ENCODE data around the gene LRIG1.

The LRIG1 gene

GRCh38 chr3:66492672-66493071 lies 8.2 kb downstream of the LRIG1 start:
- DNase-seq = no peak
- 0 out of 2 replicates have a peak, but pooled peaks cover 5% of the 10 kb centered on the region for H4K20me1 ChIP-seq (ENCODE audit: insufficient read depth, low read length)
- H3K9ac ChIP-seq (ENCODE audit: low read depth, low read length) = no peak overlapping the region
- peaks cover 33% of the 10 kb centered on the region for H3K79me2 ChIP-seq (ENCODE audit: insufficient read depth, low read length)
- no peak overlapping the region for H2AFZ ChIP-seq (ENCODE audit: low read depth, low read length)
- H3K4me3 ChIP-seq (ENCODE audit: low read depth in 1 of 2, low read length in 2 of 2) = no peak overlapping the region
- no peak overlapping the region for H3K4me2 ChIP-seq (ENCODE audit: insufficient read depth, low read length)
- H3K27ac ChIP-seq (ENCODE audit: low read length) = no peak overlapping the region
- H3K4me1 ChIP-seq (ENCODE audit: insufficient read depth, low read length) = peaks cover 96% of the 10 kb centered on the region
- TF ChIP-seq CTCF (IDR thresholded peaks at IDR 0.05; ENCODE audit: borderline replicate concordance, extremely low read depth, low read length, poor library complexity, severe bottlenecking) (no peak), EZH2 (IDR thresholded peaks at IDR 0.05; ENCODE audit: borderline replicate concordance, low read depth, low read length, severe bottlenecking) (no peak)
- ATAC-seq (ENCODE audit: insufficient read depth, low read depth) = no peak
- no peaks in the 10 kb centered on the region for H3K27me3 ChIP-seq (ENCODE audit: insufficient read depth, low read length, poor library complexity)
- no peaks in the 10 kb centered on the region for H3K9me3 ChIP-seq (ENCODE audit: insufficient read depth, low read length, severe bottlenecking)
- H3K36me3 ChIP-seq (ENCODE audit: insufficient read depth, low read length) = no peaks in the 10 kb centered on the region

GRCh38 chr3:66492071-66492470 lies 8.8 kb downstream of the LRIG1 start:
- Histone ChIP-seq H2AFZ (ENCODE audit: low read depth, low read length) (no peak overlapping the region), H3K79me2 (ENCODE audit: insufficient read depth, low read length) (peaks cover 37% of the 10 kb centered on the region), H3K4me2 (ENCODE audit: insufficient read depth, low read length) (no peak overlapping the region), H3K9me3 (ENCODE audit: insufficient read depth, low read length, severe bottlenecking) (no peaks in the 10 kb centered on the region), H3K27me3 (ENCODE audit: insufficient read depth, low read length, poor library complexity) (no peaks in the 10 kb centered on the region), H3K4me3 (ENCODE audit: low read depth in 1 of 2, low read length in 2 of 2) (no peak overlapping the region), H3K9ac (ENCODE audit: low read depth, low read length) (no peak overlapping the region), H4K20me1 (ENCODE audit: insufficient read depth, low read length) (0 out of 2 replicates have a peak, but pooled peaks cover 4% of the 10 kb centered on the region), H3K4me1 (ENCODE audit: insufficient read depth, low read length) (peaks cover 94% of the 10 kb centered on the region), H3K27ac (ENCODE audit: low read length) (no peak overlapping the region), H3K36me3 (ENCODE audit: insufficient read depth, low read length) (no peaks in the 10 kb centered on the region)
- TF ChIP-seq CTCF (IDR thresholded peaks at IDR 0.05; ENCODE audit: borderline replicate concordance, extremely low read depth, low read length, poor library complexity, severe bottlenecking) (no peak), EZH2 (IDR thresholded peaks at IDR 0.05; ENCODE audit: borderline replicate concordance, low read depth, low read length, severe bottlenecking) (no peak)
- ATAC-seq (ENCODE audit: insufficient read depth, low read depth) = no peak
- DNase-seq = no peak

GRCh38 chr3:66490984-66491383 lies 9.8 kb downstream of the LRIG1 start:
- Histone ChIP-seq H3K9me3 (ENCODE audit: insufficient read depth, low read length, severe bottlenecking) (no peaks in the 10 kb centered on the region), H4K20me1 (ENCODE audit: insufficient read depth, low read length) (no peaks in the 10 kb centered on the region), H3K27ac (ENCODE audit: low read length) (peak overlapping the region; percentile 90), H3K79me2 (ENCODE audit: insufficient read depth, low read length) (peaks cover 39% of the 10 kb centered on the region), H3K36me3 (ENCODE audit: insufficient read depth, low read length) (no peaks in the 10 kb centered on the region), H3K4me2 (ENCODE audit: insufficient read depth, low read length) (peak overlapping the region; percentile 64), H3K4me3 (ENCODE audit: low read depth in 1 of 2, low read length in 2 of 2) (no peak overlapping the region), H3K4me1 (ENCODE audit: insufficient read depth, low read length) (peaks cover 91% of the 10 kb centered on the region), H3K9ac (ENCODE audit: low read depth, low read length) (peak overlapping the region; percentile 50), H2AFZ (ENCODE audit: low read depth, low read length) (no peak overlapping the region), H3K27me3 (ENCODE audit: insufficient read depth, low read length, poor library complexity) (no peaks in the 10 kb centered on the region)
- ATAC-seq (ENCODE audit: insufficient read depth, low read depth) = no peak
- no peak for DNase-seq
- TF ChIP-seq EZH2 (IDR thresholded peaks at IDR 0.05; ENCODE audit: borderline replicate concordance, low read depth, low read length, severe bottlenecking) = no peak
- TF ChIP-seq CTCF (IDR thresholded peaks at IDR 0.05; ENCODE audit: borderline replicate concordance, extremely low read depth, low read length, poor library complexity, severe bottlenecking) = no peak

GRCh38 chr3:66490214-66490613 lies 10.6 kb downstream of the LRIG1 start:
- H3K79me2 ChIP-seq (ENCODE audit: insufficient read depth, low read length) = peaks cover 38% of the 10 kb centered on the region
- H3K9ac ChIP-seq (ENCODE audit: low read depth, low read length) = peak overlapping the region; percentile 50
- ATAC-seq (ENCODE audit: insufficient read depth, low read depth) (peak; percentile 86), DNase-seq (peak; percentile 74)
- H3K27me3 ChIP-seq (ENCODE audit: insufficient read depth, low read length, poor library complexity) = no peaks in the 10 kb centered on the region
- H3K4me1 ChIP-seq (ENCODE audit: insufficient read depth, low read length) = peaks cover 91% of the 10 kb centered on the region
- no peaks in the 10 kb centered on the region for H4K20me1 ChIP-seq (ENCODE audit: insufficient read depth, low read length)
- peak overlapping the region; percentile 90 for H3K27ac ChIP-seq (ENCODE audit: low read length)
- peak overlapping the region; percentile 64 for H3K4me2 ChIP-seq (ENCODE audit: insufficient read depth, low read length)
- no peak for TF ChIP-seq CTCF (IDR thresholded peaks at IDR 0.05; ENCODE audit: borderline replicate concordance, extremely low read depth, low read length, poor library complexity, severe bottlenecking)
- no peak for TF ChIP-seq EZH2 (IDR thresholded peaks at IDR 0.05; ENCODE audit: borderline replicate concordance, low read depth, low read length, severe bottlenecking)
- H2AFZ ChIP-seq (ENCODE audit: low read depth, low read length) = peak overlapping the region; percentile 69
- peak overlapping the region in 1 of 2 experiments; percentile 51; a peak in 3 of 4 replicates for H3K4me3 ChIP-seq (ENCODE audit: low read depth in 1 of 2, low read length in 2 of 2)
- H3K9me3 ChIP-seq (ENCODE audit: insufficient read depth, low read length, severe bottlenecking) = no peaks in the 10 kb centered on the region
- H3K36me3 ChIP-seq (ENCODE audit: insufficient read depth, low read length) = no peaks in the 10 kb centered on the region
